K562 (cell line): ENCODE results near the gene NPAS2. TPM values are rescaled to one million over a fixed set of nuclear protein-coding genes. Genes with fewer than 3 reads are reported as not detected.
A peak's percentile ranks its signal among the peaks of the same experiment; 100 is the strongest.

ENCODE experiments used
- ARID2 ChIP-seq: fragments of 450-650 bp; IDR thresholded peaks from 2 replicates; pipeline ENCODE4 v1.6.1; 2017; ENCODE audit warnings: antibody characterized with exemption, mild to moderate bottlenecking
- ARNT ChIP-seq, 2 experiments: fragments of 450-650 bp; IDR thresholded peaks; 2 replicates each; pipeline ENCODE4 v1.6.1; 2016; ENCODE audit warnings: mild to moderate bottlenecking in 1 of 2
- CBFA2T2 ChIP-seq: fragments of 450-650 bp; conservative IDR thresholded peaks from 2 replicates; pipeline ENCODE4 v1.6.1; 2017; ENCODE audit warnings: mild to moderate bottlenecking
- CTBP1 ChIP-seq: fragments of 450-650 bp; IDR thresholded peaks from 2 replicates; pipeline ENCODE4 v1.6.1; 2016; ENCODE audit warnings: borderline replicate concordance
- E2F1 ChIP-seq: sonication (generic); formaldehyde crosslinking; IDR thresholded peaks from 2 replicates; pipeline ENCODE4 v1.8.1; 2023; ENCODE audit warnings: mild to moderate bottlenecking, missing genetic modification reagents, moderate library complexity
- EGR1 ChIP-seq: fragments of 450-650 bp; conservative IDR thresholded peaks from 2 replicates; pipeline ENCODE4 v1.6.1; 2017; ENCODE audit warnings: mild to moderate bottlenecking
- EP400 ChIP-seq: fragments of 450-650 bp; IDR thresholded peaks from 2 replicates; pipeline ENCODE4 v1.6.1; 2017; ENCODE audit warnings: antibody characterized with exemption, mild to moderate bottlenecking, moderate library complexity
- KAT8 ChIP-seq: fragments of 450-650 bp; IDR thresholded peaks from 2 replicates; pipeline ENCODE4 v1.6.1; 2016; ENCODE audit warnings: low read depth, mild to moderate bottlenecking
- KDM1A ChIP-seq, 2 experiments: fragments of 450-650 bp; IDR thresholded peaks; 2 replicates each; pipeline ENCODE4 v1.6.1; 2016; ENCODE audit warnings: mild to moderate bottlenecking in 2 of 2
- KLF16 ChIP-seq: IDR thresholded peaks from 2 replicates; pipeline ENCODE4 v1.6.1; 2016; ENCODE audit warnings: antibody characterized with exemption
- MEIS2 ChIP-seq: fragments of 450-650 bp; IDR thresholded peaks from 2 replicates; pipeline ENCODE4 v1.6.1; 2014; ENCODE audit warnings: mild to moderate bottlenecking; ENCODE audit not compliant: partially characterized antibody
- MXD1 ChIP-seq: fragments of 250-450 bp; sonication (Bioruptor Pico); IDR thresholded peaks from 2 replicates; pipeline ENCODE4 v1.8.0; 2021; ENCODE audit warnings: borderline replicate concordance, mild to moderate bottlenecking, moderate library complexity; ENCODE audit not compliant: poor library complexity, severe bottlenecking
- PHF20 ChIP-seq: fragments of 450-650 bp; IDR thresholded peaks from 2 replicates; pipeline ENCODE4 v1.6.1; 2018; ENCODE audit not compliant: partially characterized antibody
- REST ChIP-seq, 2 experiments: fragments of 450-650 bp; formaldehyde crosslinking in 1 of 2; IDR thresholded peaks; 2 replicates each; pipeline versions ENCODE4 v1.4.0 to v1.6.1; 2014 to 2020; ENCODE audit warnings: mild to moderate bottlenecking in 2 of 2, borderline replicate concordance in 1 of 2, low read depth in 1 of 2
- SMAD2 ChIP-seq: fragments of 150-350 bp; IDR thresholded peaks from 2 replicates; pipeline ENCODE4 v1.6.1; 2014; ENCODE audit warnings: low read depth, mild to moderate bottlenecking, low read length
- SP2 ChIP-seq: IDR thresholded peaks from 2 replicates; pipeline ENCODE4 v1.6.1; 2011; ENCODE audit warnings: mild to moderate bottlenecking, low read depth, low read length, moderate library complexity; ENCODE audit not compliant: poor library complexity, severe bottlenecking; ENCODE audit errors: extremely low read depth
- TAF9B ChIP-seq: fragments of 450-650 bp; IDR thresholded peaks from 2 replicates; pipeline ENCODE4 v1.6.1; 2018; ENCODE audit warnings: mild to moderate bottlenecking; ENCODE audit not compliant: partially characterized antibody
- TSC22D4 ChIP-seq: fragments of 450-650 bp; IDR thresholded peaks from 2 replicates; pipeline ENCODE4 v1.6.1; 2016; ENCODE audit warnings: missing genetic modification characterization, missing biosample characterization, control low read depth
- ZNF589 ChIP-seq: fragments of 200-800 bp; sonication (Bioruptor generic); IDR thresholded peaks from 2 replicates; pipeline ENCODE4 v1.6.1; 2016; ENCODE audit warnings: low read depth, missing genetic modification characterization, missing compliant biosample characterization
- polyA plus RNA-seq, 8 experiments: library from polyadenylated mRNA; depleted of rRNA in 4 of 8; stranded (reverse) in 5 of 8; unstranded in 3 of 8; fragments of >200 nt; fragmentation: Nextera tagmentation in 2 of 8; fragmentation: Illumina TruSeq in 1 of 8; extraction: Ambion mirVana in 2 of 8; extraction: Trizol in 1 of 8; gene quantifications; 2 replicates each; pipeline versions ENCODE4 v1.2.1 to v1.2.3, GENCODE V29; 2011 to 2014; ENCODE audit warnings: inconsistent platforms in 1 of 8, missing spikeins in 1 of 8
- total RNA-seq, 7 experiments: library from RNA; depleted of rRNA in 6 of 7; stranded (reverse); fragments of >200 nt in 6 of 7; fragmentation: Illumina TruSeq in 2 of 7; extraction: Trizol in 2 of 7; gene quantifications; 2 replicates each; pipeline versions ENCODE4 v1.2.1 to v1.2.3, GENCODE V29; 2011 to 2021; ENCODE audit warnings: low replicate concordance in 1 of 7

The NPAS2 gene
- total and polyA plus RNA-seq, 9 of the 15 experiments (the other 6 are each of a cell fraction or from before 2014, with no cell fraction given): 0.06 to 0.29 (median 0.07) TPM; not detected in 5

GRCh38 chr2:100891906-100892642 lies 72.1 kb downstream of the NPAS2 start (continued):
- TF ChIP-seq REST (IDR thresholded peaks at IDR 0.05; ENCODE audit: borderline replicate concordance) (no peak), REST (CRISPR knock-in tag; IDR thresholded peaks at IDR 0.05; ENCODE audit: low read depth) (no peak), CBFA2T2 (peak; percentile 79), ARID2 (no peak), MXD1 (CRISPR knock-in tag) (no peak), MEIS2 (peak; percentile 96), KDM1A (IDR thresholded peaks at IDR 0.05) (peak; percentile 72 to 74), PHF20 (peak; percentile 18), KAT8 (no peak), SP2 (no peak), ZNF589 (CRISPR knock-in tag) (0 out of 2 replicates have a peak, but pooled peaks have one; percentile 75), TSC22D4 (no peak), EGR1 (peak; percentile 25; the same call in 1 of the 2 replicates), TAF9B (peak; percentile 47), E2F1 (CRISPR knock-in tag) (no peak), ARNT (IDR thresholded peaks at IDR 0.05) (peak in 1 of 2 experiments; percentile 66; a peak in 3 of 4 replicates), SMAD2 (no peak), CTBP1 (peak; percentile 57; the same call in 1 of the 2 replicates), KLF16 (0 out of 2 replicates have a peak, but pooled peaks have one; percentile 21), EP400 (peak; percentile 43; the same call in 1 of the 2 replicates)
